Fibroblast of villous mesenchyme (primary cell): ENCODE measurements around the gene FBXO21. TPM values are rescaled to one million over a fixed set of nuclear protein-coding genes. Genes with fewer than 3 reads are reported as not detected.

ENCODE experiments used
- DNase-seq: peaks from one replicate; pipeline ENCODE4 v3.0.0-alpha.2; 2010; ENCODE audit warnings: low read depth
- H3K4me3 ChIP-seq: 2 replicates; pipeline ENCODE4 v1.5.1; 2011; ENCODE audit warnings: low read depth, mild to moderate bottlenecking, low read length
- CTCF ChIP-seq: IDR thresholded peaks from 2 replicates; pipeline ENCODE4 v1.5.1; 2012; ENCODE audit warnings: low read depth, mild to moderate bottlenecking, low read length; ENCODE audit not compliant: insufficient read depth
- total RNA-seq: library from RNA; depleted of rRNA; stranded (reverse); fragments of >200 nt; gene quantifications from 2 replicates; pipeline ENCODE4 v1.2.3, GENCODE V29; 2012

Gene FBXO21
- total RNA-seq, 1 donor = 48.4 TPM

GRCh38 chr12:117166107-117166506 lies 24.2 kb downstream of the FBXO21 start:
- TF ChIP-seq CTCF = no peak
- no peak overlapping the region for H3K4me3 ChIP-seq
- DNase-seq = no peak

- no peak for DNase-seq
- no peak overlapping the region for H3K4me3 ChIP-seq
- no peak for TF ChIP-seq CTCF
Observed at GRCh38 chr12:117165342-117165741, 24.9 kb downstream of the FBXO21 start.

GRCh38 chr12:117162633-117163032 lies 27.6 kb downstream of the FBXO21 start:
- DNase-seq = no peak
- no peak for TF ChIP-seq CTCF
- H3K4me3 ChIP-seq = no peak overlapping the region

GRCh38 chr12:117162167-117162539 lies 28.1 kb downstream of the FBXO21 start:
- no peak overlapping the region for H3K4me3 ChIP-seq
- TF ChIP-seq CTCF = no peak
- DNase-seq = no peak

- DNase-seq = no peak
- TF ChIP-seq CTCF = no peak
- H3K4me3 ChIP-seq = no peak overlapping the region
Observed at GRCh38 chr12:117161460-117162166, 28.7 kb downstream of the FBXO21 start.

- no peak overlapping the region for H3K4me3 ChIP-seq
- no peak for DNase-seq
- no peak for TF ChIP-seq CTCF
Observed at GRCh38 chr12:117159674-117160073, 30.6 kb downstream of the FBXO21 start.

GRCh38 chr12:117158911-117159553 lies 31.2 kb downstream of the FBXO21 start:
- no peak overlapping the region for H3K4me3 ChIP-seq
- DNase-seq = no peak
- TF ChIP-seq CTCF = no peak
